ENCODE data around the gene SLC46A2.

DNA sequence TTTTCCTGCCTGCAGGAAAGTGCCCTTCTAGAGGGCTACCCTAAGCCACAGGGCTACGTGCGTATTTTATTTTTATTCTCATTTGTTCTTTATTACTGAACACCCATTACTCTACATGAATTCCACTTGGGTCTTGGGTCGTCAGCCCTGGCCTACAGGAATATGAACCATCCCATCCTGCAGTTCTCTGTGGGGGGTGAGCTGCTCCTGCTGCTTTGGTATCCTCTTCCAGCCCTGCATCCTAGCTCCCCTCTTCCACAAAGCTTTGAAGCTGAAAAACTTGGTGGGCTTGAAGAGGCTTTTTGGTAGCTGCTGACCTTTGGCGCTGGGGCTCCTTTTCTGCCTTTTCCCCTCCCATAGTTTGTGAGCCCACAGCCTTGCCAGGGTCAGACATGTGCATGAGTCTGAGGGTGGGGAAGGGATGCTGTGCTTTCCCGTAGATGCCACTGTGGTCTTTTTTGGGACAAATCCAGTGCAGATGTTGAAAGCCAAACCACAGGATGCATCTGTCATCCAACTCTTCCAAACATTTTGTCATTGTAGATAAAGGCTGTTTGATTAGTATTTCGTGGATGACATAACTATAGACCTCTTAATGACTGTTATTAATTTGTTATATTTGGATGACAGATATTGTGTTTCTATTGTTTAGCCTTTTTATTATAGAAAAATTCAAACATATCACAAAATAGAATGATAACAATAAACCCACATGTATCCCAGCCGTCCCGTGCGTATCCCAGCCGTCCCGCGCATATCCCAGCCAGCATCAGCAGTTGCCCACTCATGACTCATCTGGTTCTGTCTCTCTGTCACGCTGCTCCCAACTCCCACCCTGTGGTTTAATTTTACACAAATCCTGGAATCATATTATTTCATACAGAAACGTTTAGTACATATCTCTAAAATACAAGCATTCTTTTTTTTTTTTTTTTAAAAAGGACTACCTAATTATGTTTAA lies 43.9 kb downstream of the SLC46A2 start:
- TF ChIP-seq, protein P1, sequence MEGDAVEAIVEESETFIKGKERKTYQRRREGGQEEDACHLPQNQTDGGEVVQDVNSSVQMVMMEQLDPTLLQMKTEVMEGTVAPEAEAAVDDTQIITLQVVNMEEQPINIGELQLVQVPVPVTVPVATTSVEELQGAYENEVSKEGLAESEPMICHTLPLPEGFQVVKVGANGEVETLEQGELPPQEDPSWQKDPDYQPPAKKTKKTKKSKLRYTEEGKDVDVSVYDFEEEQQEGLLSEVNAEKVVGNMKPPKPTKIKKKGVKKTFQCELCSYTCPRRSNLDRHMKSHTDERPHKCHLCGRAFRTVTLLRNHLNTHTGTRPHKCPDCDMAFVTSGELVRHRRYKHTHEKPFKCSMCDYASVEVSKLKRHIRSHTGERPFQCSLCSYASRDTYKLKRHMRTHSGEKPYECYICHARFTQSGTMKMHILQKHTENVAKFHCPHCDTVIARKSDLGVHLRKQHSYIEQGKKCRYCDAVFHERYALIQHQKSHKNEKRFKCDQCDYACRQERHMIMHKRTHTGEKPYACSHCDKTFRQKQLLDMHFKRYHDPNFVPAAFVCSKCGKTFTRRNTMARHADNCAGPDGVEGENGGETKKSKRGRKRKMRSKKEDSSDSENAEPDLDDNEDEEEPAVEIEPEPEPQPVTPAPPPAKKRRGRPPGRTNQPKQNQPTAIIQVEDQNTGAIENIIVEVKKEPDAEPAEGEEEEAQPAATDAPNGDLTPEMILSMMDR (IDR thresholded peaks at IDR 0.05) = no peak
- no peak for TF ChIP-seq POLR2A (IDR thresholded peaks at IDR 0.05)
